GM12892 (cell line): ENCODE data around the gene LRIT3.

ENCODE experiments used
- POLR2A ChIP-seq: IDR thresholded peaks from 2 replicates; pipeline ENCODE4 v1.6.1; 2011; ENCODE audit warnings: low read depth, low read length, control low read depth
- POLR2AphosphoS5 ChIP-seq: IDR thresholded peaks from 2 replicates; pipeline ENCODE4 v1.6.1; 2011; ENCODE audit warnings: low read depth, low read length, control low read depth
- TAF1 ChIP-seq: IDR thresholded peaks from 2 replicates; pipeline ENCODE4 v1.6.1; 2011; ENCODE audit warnings: low read depth, mild to moderate bottlenecking, control low read depth, low read length, borderline replicate concordance

DNA sequence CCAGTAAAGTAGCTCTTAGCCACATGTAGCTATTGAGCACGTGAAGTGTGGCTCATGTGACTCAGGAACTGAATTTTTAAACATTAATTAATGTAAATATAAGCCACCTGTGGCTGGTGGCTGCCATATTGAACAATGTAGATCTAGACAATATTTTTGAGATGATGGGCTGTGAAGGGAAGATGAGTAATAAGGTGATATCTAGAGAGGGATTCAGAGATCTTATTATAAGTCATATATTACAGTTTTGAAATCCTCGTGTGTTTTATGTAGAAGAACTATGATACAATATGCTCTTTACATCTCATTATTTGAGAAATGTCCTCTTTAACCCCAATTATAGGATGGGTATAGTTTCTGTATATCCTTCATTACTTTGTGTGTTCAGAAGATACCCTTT, 26.7 kb upstream of the LRIT3 start:
- no peak for TF ChIP-seq POLR2AphosphoS5
- no peak for TF ChIP-seq POLR2A
- TF ChIP-seq TAF1, result no peak
